Measurements from ENCODE around the gene CDS1.
"Not testable (repeated sequence)": the region's sequence is repeated elsewhere in the genome, so short reads cannot be mapped to it uniquely, and the experiment has no call there.

The CDS1 gene

GRCh38 chr4:84582988-84583875, at the start of gene CDS1:
Gene CDS1 (plus strand): TSS chr4:84583127. CDS start chr4:84583402, 275 bp downstream.
- DNase-seq (ENCODE audit: low spot score) = peak; percentile 3

- no peak for DNase-seq (ENCODE audit: low spot score)
Observed at GRCh38 chr4:84535901-84536300, 47.0 kb upstream of the CDS1 start.

- no peak for DNase-seq (ENCODE audit: low spot score)
Observed at GRCh38 chr4:84545093-84545492, 37.8 kb upstream of the CDS1 start.

- DNase-seq (ENCODE audit: low spot score) = no peak
Observed at GRCh38 chr4:84547211-84547610, 35.7 kb upstream of the CDS1 start.

GRCh38 chr4:84549191-84549590, 33.7 kb upstream of the CDS1 start:
- not testable (repeated sequence) for DNase-seq (ENCODE audit: low spot score)

GRCh38 chr4:84562156-84562555, 20.8 kb upstream of the CDS1 start:
- no peak for DNase-seq (ENCODE audit: low spot score)

GRCh38 chr4:84563002-84563401, 19.9 kb upstream of the CDS1 start:
- no peak for DNase-seq (ENCODE audit: low spot score)

- no peak for DNase-seq (ENCODE audit: low spot score)
Observed at GRCh38 chr4:84565951-84566350, 17.0 kb upstream of the CDS1 start.

GRCh38 chr4:84568496-84568895, 14.4 kb upstream of the CDS1 start:
- no peak for DNase-seq (ENCODE audit: low spot score)

GRCh38 chr4:84569009-84569408, 13.9 kb upstream of the CDS1 start:
- no peak for DNase-seq (ENCODE audit: low spot score)

GRCh38 chr4:84573385-84574068, 9.4 kb upstream of the CDS1 start:
- DNase-seq (ENCODE audit: low spot score) = no peak

GRCh38 chr4:84574069-84574720, 8.7 kb upstream of the CDS1 start:
- no peak for DNase-seq (ENCODE audit: low spot score)

GRCh38 chr4:84578540-84579402, 4.2 kb upstream of the CDS1 start:
- no peak for DNase-seq (ENCODE audit: low spot score)

GRCh38 chr4:84579403-84579776, 3.5 kb upstream of the CDS1 start:
- DNase-seq (ENCODE audit: low spot score) = no peak

- peak; percentile 90 for DNase-seq (ENCODE audit: low spot score)
Observed at GRCh38 chr4:84582302-84582987, 482 bp upstream of the CDS1 start.

GRCh38 chr4:84583876-84584380, 1.0 kb downstream of the CDS1 start:
- DNase-seq (ENCODE audit: low spot score) = no peak

GRCh38 chr4:84585251-84585650, 2.3 kb downstream of the CDS1 start:
- no peak for DNase-seq (ENCODE audit: low spot score)

- no peak for DNase-seq (ENCODE audit: low spot score)
Observed at GRCh38 chr4:84594724-84595123, 11.8 kb downstream of the CDS1 start.

GRCh38 chr4:84596826-84597225, 13.9 kb downstream of the CDS1 start:
- DNase-seq (ENCODE audit: low spot score) = no peak

GRCh38 chr4:84597450-84597849, 14.5 kb downstream of the CDS1 start:
- DNase-seq (ENCODE audit: low spot score) = no peak

GRCh38 chr4:84606645-84607044, 23.7 kb downstream of the CDS1 start:
- no peak for DNase-seq (ENCODE audit: low spot score)

Measured in CD4-positive, alpha-beta T cell treated with Interleukin-6 at 100 ng/mL for 8 hours (primary cell).